T-helper 2 cell treated with Interferon-gamma antibody and Interleukin-4, amounts not matched to agents 100 ng/mL and 5 ng/mL, for 36 hours (primary cell): ENCODE results near the gene PIKFYVE. TPM values are rescaled to one million over a fixed set of nuclear protein-coding genes. Genes with fewer than 3 reads are reported as not detected.
"Not testable (repeated sequence)": the region's sequence is repeated elsewhere in the genome, so short reads cannot be mapped to it uniquely, and the experiment has no call there.

Source experiments
- intact Hi-C: fragments of 100-400 bp; cut with micrococcal nuclease; formaldehyde crosslinking; loops from one replicate; pipeline ENCODE4 v1.15.1; 2023
- total RNA-seq: library from RNA; stranded (reverse); gene quantifications from 2 replicates; pipeline ENCODE4 v1.2.3, GENCODE V29; 2022

The PIKFYVE gene
- total RNA-seq, 1 donor from 2014 or later, result 39.0 TPM

- intact Hi-C loops, result no loop called here
Observed at GRCh38 chr2:208356846-208357574, 91.0 kb downstream of the PIKFYVE start.

- intact Hi-C loops, result no loop called here
Observed at GRCh38 chr2:208358758-208359631, 92.9 kb downstream of the PIKFYVE start.

GRCh38 chr2:208359632-208359986, 93.6 kb downstream of the PIKFYVE start:
- intact Hi-C loops, result no loop called here

- intact Hi-C loops, result no loop called here
Observed at GRCh38 chr2:208360259-208361076, 94.4 kb downstream of the PIKFYVE start.

GRCh38 chr2:208361077-208361441, 95.0 kb downstream of the PIKFYVE start:
- intact Hi-C loops, result no loop called here

GRCh38 chr2:208363485-208363884, 97.4 kb downstream of the PIKFYVE start:
- intact Hi-C loops, result no loop called here

- intact Hi-C loops, result no loop called here
Observed at GRCh38 chr2:208366215-208367127, 100.4 kb downstream of the PIKFYVE start.

- intact Hi-C loops, result no loop called here
Observed at GRCh38 chr2:208369091-208369490, 103.0 kb downstream of the PIKFYVE start.

GRCh38 chr2:208370881-208371633, 105.0 kb downstream of the PIKFYVE start:
- intact Hi-C loops, result no loop called here

- intact Hi-C loops, result no loop called here
Observed at GRCh38 chr2:208371634-208371935, 105.5 kb downstream of the PIKFYVE start.

- intact Hi-C loops, result no loop called here
Observed at GRCh38 chr2:208373460-208374089, 107.5 kb downstream of the PIKFYVE start.

GRCh38 chr2:208375491-208376068, 109.5 kb downstream of the PIKFYVE start:
- intact Hi-C loops, result no loop called here

- intact Hi-C loops, result not testable (repeated sequence)
Observed at GRCh38 chr2:208377344-208377860, 111.3 kb downstream of the PIKFYVE start.

GRCh38 chr2:208379192-208379591, 113.1 kb downstream of the PIKFYVE start:
- intact Hi-C loops, result no loop called here

- intact Hi-C loops, result no loop called here
Observed at GRCh38 chr2:208384637-208385036, 118.6 kb downstream of the PIKFYVE start.

GRCh38 chr2:208386541-208386940, 120.5 kb downstream of the PIKFYVE start:
- intact Hi-C loops, result no loop called here

GRCh38 chr2:208389940-208390339, 123.9 kb downstream of the PIKFYVE start:
- intact Hi-C loops, result loop anchor here (10.0 kb wide), 1 partner anchor 945 kb away; no protein-coding TSS in a partner anchor

- intact Hi-C loops, result loop anchor here (10.0 kb wide), 1 partner anchor 943 kb away; no protein-coding TSS in a partner anchor
Observed at GRCh38 chr2:208392300-208392699, 126.2 kb downstream of the PIKFYVE start.

GRCh38 chr2:208396796-208397195, 130.7 kb downstream of the PIKFYVE start:
- intact Hi-C loops, result loop anchor here (5.0 to 10.0 kb wide), 3 partner anchors 811 to 1566 kb away; no protein-coding TSS in a partner anchor
